Fibroblast of lung (primary cell): ENCODE results near the gene ASIC2. TPM values are rescaled to one million over a fixed set of nuclear protein-coding genes. Genes with fewer than 3 reads are reported as not detected.

ENCODE experiments used
- DNase-seq, 2 donors: peaks; one replicate each; pipeline versions ENCODE4 v3.0.0 to v3.0.0-alpha.2; 2010; ENCODE audit warnings: low read depth in 2 of 2
- H2AFZ ChIP-seq: 2 replicates; pipeline ENCODE4 v1.5.1; 2012; ENCODE audit warnings: low read length, control low read depth, inconsistent platforms
- H3K27ac ChIP-seq: 2 replicates; pipeline ENCODE4 v1.5.1; 2011; ENCODE audit warnings: low read length, control low read depth; ENCODE audit not compliant: insufficient read depth
- H3K27me3 ChIP-seq: 2 replicates; pipeline ENCODE4 v1.5.1; 2011; ENCODE audit warnings: mild to moderate bottlenecking, low read length; ENCODE audit not compliant: control insufficient read depth, insufficient read depth
- H3K36me3 ChIP-seq: 2 replicates; pipeline ENCODE4 v1.5.1; 2011; ENCODE audit warnings: low read length; ENCODE audit not compliant: control insufficient read depth, insufficient read depth
- H3K4me1 ChIP-seq: 2 replicates; pipeline ENCODE4 v1.5.1; 2011; ENCODE audit warnings: low read length; ENCODE audit not compliant: control insufficient read depth, insufficient read depth; ENCODE audit errors: extremely low read depth
- H3K4me2 ChIP-seq: 2 replicates; pipeline ENCODE4 v1.5.1; 2011; ENCODE audit warnings: low read length, control low read depth; ENCODE audit not compliant: insufficient read depth; ENCODE audit errors: extremely low read depth
- H3K4me3 ChIP-seq, 4 experiments: fragments of 200-600 bp in 1 of 4; sonication (generic) in 1 of 4; replicated peaks in 1 of 4; 2 replicates each; pipeline ENCODE4 v1.5.1; 2011 to 2016; ENCODE audit warnings: low read length in 4 of 4, low read depth in 3 of 4, mild to moderate bottlenecking in 3 of 4, control low read depth in 2 of 4, inconsistent platforms in 1 of 4, mixed read lengths in 1 of 4; ENCODE audit not compliant: insufficient read depth in 1 of 4; ENCODE audit errors: control extremely low read depth in 1 of 4
- H3K79me2 ChIP-seq: 2 replicates; pipeline ENCODE4 v1.5.1; 2012; ENCODE audit warnings: mild to moderate bottlenecking, low read length, inconsistent platforms; ENCODE audit not compliant: control insufficient read depth, insufficient read depth
- H3K9ac ChIP-seq: 2 replicates; pipeline ENCODE4 v1.5.1; 2011; ENCODE audit warnings: mild to moderate bottlenecking, low read length, control low read depth; ENCODE audit not compliant: insufficient read depth
- H3K9me3 ChIP-seq: 2 replicates; pipeline ENCODE4 v1.5.1; 2012; ENCODE audit warnings: low read depth, low read length; ENCODE audit not compliant: control insufficient read depth, insufficient read depth
- H4K20me1 ChIP-seq: 2 replicates; pipeline ENCODE4 v1.5.1; 2011; ENCODE audit warnings: low read length; ENCODE audit not compliant: control insufficient read depth, insufficient read depth; ENCODE audit errors: extremely low read depth
- EZH2 ChIP-seq: IDR thresholded peaks from 2 replicates; pipeline ENCODE4 v1.5.1; 2012; ENCODE audit warnings: low read length, control low read depth, mild to moderate bottlenecking; ENCODE audit errors: missing control alignments
- polyA plus RNA-seq, 2 donors: library from polyadenylated mRNA; depleted of rRNA in 1 of 2; stranded (reverse) in 1 of 2; unstranded in 1 of 2; fragments of >200 nt; gene quantifications; 2 replicates each; pipeline ENCODE4 v1.2.1, GENCODE V29; 2011 to 2012; ENCODE audit warnings: missing spikeins in 1 of 2
- total RNA-seq: library from RNA; depleted of rRNA; stranded (reverse); fragments of >200 nt; gene quantifications from 2 replicates; pipeline ENCODE4 v1.2.1, GENCODE V29; 2014
- TF ChIP-seq, protein P1 (sequence below), 2 donors: IDR thresholded peaks in 1 of 2; conservative IDR thresholded peaks in 1 of 2; 1 replicate in 1 of 2; 2 replicates in 1 of 2; pipeline ENCODE4 v1.5.1; 2011 to 2012; ENCODE audit warnings: low read length in 2 of 2, control low read depth in 1 of 2, inconsistent platforms in 1 of 2, low read depth in 1 of 2, mild to moderate bottlenecking in 1 of 2

Gene ASIC2
- total and polyA plus RNA-seq, 2 donors (not counting 1 experiment from before 2014, with no cell fraction given) = 0.08 to 0.50 TPM

- no peaks in the 10 kb centered on the region for H3K36me3 ChIP-seq
- no peaks in the 10 kb centered on the region for H3K79me2 ChIP-seq
- H3K27me3 ChIP-seq = no peaks in the 10 kb centered on the region
- no peak overlapping the region for H3K4me2 ChIP-seq
- TF ChIP-seq EZH2 = no peak
- TF ChIP-seq, protein P1, sequence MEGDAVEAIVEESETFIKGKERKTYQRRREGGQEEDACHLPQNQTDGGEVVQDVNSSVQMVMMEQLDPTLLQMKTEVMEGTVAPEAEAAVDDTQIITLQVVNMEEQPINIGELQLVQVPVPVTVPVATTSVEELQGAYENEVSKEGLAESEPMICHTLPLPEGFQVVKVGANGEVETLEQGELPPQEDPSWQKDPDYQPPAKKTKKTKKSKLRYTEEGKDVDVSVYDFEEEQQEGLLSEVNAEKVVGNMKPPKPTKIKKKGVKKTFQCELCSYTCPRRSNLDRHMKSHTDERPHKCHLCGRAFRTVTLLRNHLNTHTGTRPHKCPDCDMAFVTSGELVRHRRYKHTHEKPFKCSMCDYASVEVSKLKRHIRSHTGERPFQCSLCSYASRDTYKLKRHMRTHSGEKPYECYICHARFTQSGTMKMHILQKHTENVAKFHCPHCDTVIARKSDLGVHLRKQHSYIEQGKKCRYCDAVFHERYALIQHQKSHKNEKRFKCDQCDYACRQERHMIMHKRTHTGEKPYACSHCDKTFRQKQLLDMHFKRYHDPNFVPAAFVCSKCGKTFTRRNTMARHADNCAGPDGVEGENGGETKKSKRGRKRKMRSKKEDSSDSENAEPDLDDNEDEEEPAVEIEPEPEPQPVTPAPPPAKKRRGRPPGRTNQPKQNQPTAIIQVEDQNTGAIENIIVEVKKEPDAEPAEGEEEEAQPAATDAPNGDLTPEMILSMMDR (conservative IDR thresholded peaks at IDR 0.05 in 1 of 2, IDR thresholded peaks at IDR 0.05 in 1 of 2; ENCODE audit: low read depth in 1 of 2, low read length in 2 of 2) = no peak
- H2AFZ ChIP-seq = no peak overlapping the region
- no peak overlapping the region for H3K4me3 ChIP-seq
- H3K4me1 ChIP-seq = no peaks in the 10 kb centered on the region
- no peaks in the 10 kb centered on the region for H3K9me3 ChIP-seq
- peak in 1 of 2 donors; percentile 56 for DNase-seq
- H3K27ac ChIP-seq = no peak overlapping the region
- no peaks in the 10 kb centered on the region for H4K20me1 ChIP-seq
- no peak overlapping the region for H3K9ac ChIP-seq
Observed at GRCh38 chr17:33086041-33086440, 207.1 kb downstream of the ASIC2 start.

GRCh38 chr17:33085256-33085655 is 207.8 kb downstream of the ASIC2 start:
- Histone ChIP-seq H3K36me3 (no peaks in the 10 kb centered on the region), H2AFZ (no peak overlapping the region), H3K27ac (no peak overlapping the region), H3K4me3 (no peak overlapping the region), H3K4me2 (no peak overlapping the region), H3K9me3 (no peaks in the 10 kb centered on the region), H3K4me1 (no peaks in the 10 kb centered on the region), H3K79me2 (no peaks in the 10 kb centered on the region), H4K20me1 (no peaks in the 10 kb centered on the region), H3K9ac (no peak overlapping the region), H3K27me3 (no peaks in the 10 kb centered on the region)
- TF ChIP-seq, protein P1 (conservative IDR thresholded peaks at IDR 0.05 in 1 of 2, IDR thresholded peaks at IDR 0.05 in 1 of 2; ENCODE audit: low read depth in 1 of 2, low read length in 2 of 2) = no peak
- no peak for TF ChIP-seq EZH2
- no peak for DNase-seq

- Histone ChIP-seq H3K4me3 (no peak overlapping the region), H3K4me1 (no peaks in the 10 kb centered on the region), H2AFZ (no peak overlapping the region), H3K9ac (no peak overlapping the region), H4K20me1 (no peaks in the 10 kb centered on the region), H3K36me3 (no peaks in the 10 kb centered on the region), H3K9me3 (no peaks in the 10 kb centered on the region), H3K4me2 (no peak overlapping the region), H3K27ac (no peak overlapping the region), H3K27me3 (no peaks in the 10 kb centered on the region), H3K79me2 (no peaks in the 10 kb centered on the region)
- TF ChIP-seq, protein P1 (conservative IDR thresholded peaks at IDR 0.05 in 1 of 2, IDR thresholded peaks at IDR 0.05 in 1 of 2; ENCODE audit: low read depth in 1 of 2, low read length in 2 of 2) = no peak
- TF ChIP-seq EZH2 = no peak
- DNase-seq = no peak
Observed at GRCh38 chr17:33084755-33085154, 208.3 kb downstream of the ASIC2 start.
